A549 (cell line): ENCODE measurements around the gene SLC25A4.
"Not testable (repeated sequence)": the region's sequence is repeated elsewhere in the genome, so short reads cannot be mapped to it uniquely, and the experiment has no call there.

Source experiments
- CEBPB ChIP-seq, 2 experiments: fragments of >200 bp in 1 of 2; sonication (Bioruptor Twin) in 1 of 2; formaldehyde crosslinking in 1 of 2; IDR thresholded peaks; 2 replicates each; pipeline ENCODE4 v1.6.1; 2012 to 2016
- CTCF ChIP-seq: fragments of >200 bp; sonication (Bioruptor Twin); formaldehyde crosslinking; IDR thresholded peaks from 3 replicates; pipeline ENCODE4 v1.5.1; 2016
- MAX ChIP-seq: IDR thresholded peaks from 2 replicates; pipeline ENCODE4 v1.6.1; 2012

- not testable (repeated sequence) for TF ChIP-seq CTCF; MAX; CEBPB (IDR thresholded peaks at IDR 0.05)
Measured at GRCh38 chr4:185119467-185119866, 23.6 kb upstream of the SLC25A4 start.
